ENCODE data around the gene OTOP2. TPM values are rescaled to one million over a fixed set of nuclear protein-coding genes. Genes with fewer than 3 reads are reported as not detected.

OTOP2 gene
- total RNA-seq, 1 experiment from 2014 or later, result not detected

- ATAC-seq, result peak; percentile 43
- peak; percentile 65 for DNase-seq (ENCODE audit: low spot score)
- peaks cover 36% of the 10 kb centered on the region for H3K27me3 Mint-ChIP-seq (ENCODE audit: low read depth)
- POLR2A ChIA-PET, result no interaction called here
- H3K9me3 Mint-ChIP-seq, result no peaks in the 10 kb centered on the region
- no peaks in the 10 kb centered on the region for H3K36me3 Mint-ChIP-seq
- CTCF ChIA-PET, result interaction anchor here (0.6 to 7.8 kb wide), 31 partner anchors 10 to 321 kb away, joined by 3 to 206 read pairs (median 4); partner anchors contain the start of genes CDR2L, FDXR, GRIN2C and MRPL58
- H3K27ac Mint-ChIP-seq, result no peak overlapping the region
- H3K4me1 Mint-ChIP-seq, result peaks cover 13% of the 10 kb centered on the region
- TF ChIP-seq ZNF232 (CRISPR knock-in tag; IDR thresholded peaks at IDR 0.05), result no peak
- 0 out of 2 replicates have a peak, but pooled peaks have one; percentile 13 for TF ChIP-seq FOXP1 (CRISPR knock-in tag; IDR thresholded peaks at IDR 0.05; ENCODE audit: borderline replicate concordance)
- TF ChIP-seq NR3C1 (CRISPR knock-in tag; conservative IDR thresholded peaks at IDR 0.05; ENCODE audit: low read depth), result no peak
- TF ChIP-seq JAZF1 (CRISPR knock-in tag; IDR thresholded peaks at IDR 0.05), result no peak
- TF ChIP-seq, protein P1, sequence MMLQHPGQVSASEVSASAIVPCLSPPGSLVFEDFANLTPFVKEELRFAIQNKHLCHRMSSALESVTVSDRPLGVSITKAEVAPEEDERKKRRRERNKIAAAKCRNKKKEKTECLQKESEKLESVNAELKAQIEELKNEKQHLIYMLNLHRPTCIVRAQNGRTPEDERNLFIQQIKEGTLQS (CRISPR knock-in tag; conservative IDR thresholded peaks at IDR 0.05), result no peak
- TF ChIP-seq JUN (CRISPR knock-in tag; IDR thresholded peaks at IDR 0.05), result no peak
- TF ChIP-seq ZNF423 (CRISPR knock-in tag; IDR thresholded peaks at IDR 0.05), result no peak
- TF ChIP-seq USF2 (CRISPR knock-in tag; IDR thresholded peaks at IDR 0.05), result no peak
- TF ChIP-seq, protein P2, sequence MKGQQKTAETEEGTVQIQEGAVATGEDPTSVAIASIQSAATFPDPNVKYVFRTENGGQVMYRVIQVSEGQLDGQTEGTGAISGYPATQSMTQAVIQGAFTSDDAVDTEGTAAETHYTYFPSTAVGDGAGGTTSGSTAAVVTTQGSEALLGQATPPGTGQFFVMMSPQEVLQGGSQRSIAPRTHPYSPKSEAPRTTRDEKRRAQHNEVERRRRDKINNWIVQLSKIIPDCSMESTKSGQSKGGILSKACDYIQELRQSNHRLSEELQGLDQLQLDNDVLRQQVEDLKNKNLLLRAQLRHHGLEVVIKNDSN (CRISPR knock-in tag; IDR thresholded peaks at IDR 0.05), result no peak
- TF ChIP-seq TCF7 (CRISPR knock-in tag; IDR thresholded peaks at IDR 0.05; ENCODE audit: low read depth), result no peak; the same call in 1 of the 2 replicates
- TF ChIP-seq, protein P3, sequence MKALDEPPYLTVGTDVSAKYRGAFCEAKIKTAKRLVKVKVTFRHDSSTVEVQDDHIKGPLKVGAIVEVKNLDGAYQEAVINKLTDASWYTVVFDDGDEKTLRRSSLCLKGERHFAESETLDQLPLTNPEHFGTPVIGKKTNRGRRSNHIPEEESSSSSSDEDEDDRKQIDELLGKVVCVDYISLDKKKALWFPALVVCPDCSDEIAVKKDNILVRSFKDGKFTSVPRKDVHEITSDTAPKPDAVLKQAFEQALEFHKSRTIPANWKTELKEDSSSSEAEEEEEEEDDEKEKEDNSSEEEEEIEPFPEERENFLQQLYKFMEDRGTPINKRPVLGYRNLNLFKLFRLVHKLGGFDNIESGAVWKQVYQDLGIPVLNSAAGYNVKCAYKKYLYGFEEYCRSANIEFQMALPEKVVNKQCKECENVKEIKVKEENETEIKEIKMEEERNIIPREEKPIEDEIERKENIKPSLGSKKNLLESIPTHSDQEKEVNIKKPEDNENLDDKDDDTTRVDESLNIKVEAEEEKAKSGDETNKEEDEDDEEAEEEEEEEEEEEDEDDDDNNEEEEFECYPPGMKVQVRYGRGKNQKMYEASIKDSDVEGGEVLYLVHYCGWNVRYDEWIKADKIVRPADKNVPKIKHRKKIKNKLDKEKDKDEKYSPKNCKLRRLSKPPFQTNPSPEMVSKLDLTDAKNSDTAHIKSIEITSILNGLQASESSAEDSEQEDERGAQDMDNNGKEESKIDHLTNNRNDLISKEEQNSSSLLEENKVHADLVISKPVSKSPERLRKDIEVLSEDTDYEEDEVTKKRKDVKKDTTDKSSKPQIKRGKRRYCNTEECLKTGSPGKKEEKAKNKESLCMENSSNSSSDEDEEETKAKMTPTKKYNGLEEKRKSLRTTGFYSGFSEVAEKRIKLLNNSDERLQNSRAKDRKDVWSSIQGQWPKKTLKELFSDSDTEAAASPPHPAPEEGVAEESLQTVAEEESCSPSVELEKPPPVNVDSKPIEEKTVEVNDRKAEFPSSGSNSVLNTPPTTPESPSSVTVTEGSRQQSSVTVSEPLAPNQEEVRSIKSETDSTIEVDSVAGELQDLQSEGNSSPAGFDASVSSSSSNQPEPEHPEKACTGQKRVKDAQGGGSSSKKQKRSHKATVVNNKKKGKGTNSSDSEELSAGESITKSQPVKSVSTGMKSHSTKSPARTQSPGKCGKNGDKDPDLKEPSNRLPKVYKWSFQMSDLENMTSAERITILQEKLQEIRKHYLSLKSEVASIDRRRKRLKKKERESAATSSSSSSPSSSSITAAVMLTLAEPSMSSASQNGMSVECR (CRISPR knock-in tag; IDR thresholded peaks at IDR 0.05; ENCODE audit: borderline replicate concordance), result no peak
- TF ChIP-seq, protein P4, sequence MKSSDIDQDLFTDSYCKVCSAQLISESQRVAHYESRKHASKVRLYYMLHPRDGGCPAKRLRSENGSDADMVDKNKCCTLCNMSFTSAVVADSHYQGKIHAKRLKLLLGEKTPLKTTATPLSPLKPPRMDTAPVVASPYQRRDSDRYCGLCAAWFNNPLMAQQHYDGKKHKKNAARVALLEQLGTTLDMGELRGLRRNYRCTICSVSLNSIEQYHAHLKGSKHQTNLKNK (CRISPR knock-in tag; IDR thresholded peaks at IDR 0.05), result no peak
- peak; percentile 44; the same call in 1 of the 2 replicates for TF ChIP-seq MAX (CRISPR knock-in tag; IDR thresholded peaks at IDR 0.05)
- TF ChIP-seq STAT6 (CRISPR knock-in tag; conservative IDR thresholded peaks at IDR 0.05; ENCODE audit: low read depth), result no peak
- TF ChIP-seq CTCF (IDR thresholded peaks at IDR 0.05), result no peak
- TF ChIP-seq ZNF263 (CRISPR knock-in tag; IDR thresholded peaks at IDR 0.05; ENCODE audit: low read depth), result no peak
- no peak overlapping the region for H3K4me3 Mint-ChIP-seq
Observed at GRCh38 chr17:74919440-74920305, 4.4 kb upstream of the OTOP2 start.
